ENCODE data around the gene JAKMIP2. TPM values are rescaled to one million over a fixed set of nuclear protein-coding genes. Genes with fewer than 3 reads are reported as not detected.

Gene JAKMIP2
- total and polyA plus RNA-seq, 10 of the 15 experiments (the other 5 are each of a cell fraction or from before 2014, with no cell fraction given), result 0.51 to 1.8 (median 0.89) TPM

- TF ChIP-seq ATF2 (IDR thresholded peaks at IDR 0.05; ENCODE audit: low read length), result no peak
- no peak for TF ChIP-seq NKRF (conservative IDR thresholded peaks at IDR 0.05)
- no peak for TF ChIP-seq KLF5 (IDR thresholded peaks at IDR 0.05; ENCODE audit: partially characterized antibody)
- TF ChIP-seq NFYB (IDR thresholded peaks at IDR 0.05; ENCODE audit: insufficient read depth, low read depth, low read length), result no peak
- TF ChIP-seq YY1 (IDR thresholded peaks at IDR 0.05; ENCODE audit: low read depth, low read length), result no peak
- no peak for TF ChIP-seq NFXL1 (IDR thresholded peaks at IDR 0.05; ENCODE audit: borderline replicate concordance)
- no peak for TF ChIP-seq RB1 (IDR thresholded peaks at IDR 0.05; ENCODE audit: borderline replicate concordance)
- TF ChIP-seq ZNF384 (IDR thresholded peaks at IDR 0.05; ENCODE audit: borderline replicate concordance, low read depth, low read length), result no peak
Observed at GRCh38 chr5:147743012-147743411, 39.5 kb downstream of the JAKMIP2 start (continued).

- no peak overlapping the region for H3K27ac ChIP-seq (ENCODE audit: control insufficient read depth, insufficient read depth)
- POLR2A ChIA-PET, result no interaction called here
- no TSS peak for BruUV-seq (replicated peaks)
- TF ChIP-seq RUNX3 (IDR thresholded peaks at IDR 0.05; ENCODE audit: low read length) (no peak), ZNF384 (IDR thresholded peaks at IDR 0.05; ENCODE audit: borderline replicate concordance, low read depth, low read length) (no peak), ZNF622 (IDR thresholded peaks at IDR 0.05) (no peak), CHD1 (IDR thresholded peaks at IDR 0.05; ENCODE audit: low read depth, low read length) (no peak), ETV6 (conservative IDR thresholded peaks at IDR 0.05 in 1 of 2, IDR thresholded peaks at IDR 0.05 in 1 of 2; ENCODE audit: borderline replicate concordance in 1 of 2, low read depth in 1 of 2) (no peak), TBL1XR1 (IDR thresholded peaks at IDR 0.05; ENCODE audit: low read depth, low read length) (no peak), SPI1 (IDR thresholded peaks at IDR 0.05; ENCODE audit: borderline replicate concordance, insufficient read depth, low read depth, low read length) (no peak), FOXK2 (IDR thresholded peaks at IDR 0.05) (no peak), CEBPZ (IDR thresholded peaks at IDR 0.05; ENCODE audit: low read depth, low read length) (no peak), PAX5 (IDR thresholded peaks at IDR 0.05; ENCODE audit: borderline replicate concordance, low read depth, low read length) (no peak), RCOR1 (conservative IDR thresholded peaks at IDR 0.05; ENCODE audit: low read depth, low read length) (no peak)
Observed at GRCh38 chr5:147742151-147742550, 40.4 kb downstream of the JAKMIP2 start.

More at GRCh38 chr5:147742151-147742550, 40.4 kb downstream of the JAKMIP2 start:
- H3K79me2 ChIP-seq (ENCODE audit: control insufficient read depth, insufficient read depth, low read length), result no peaks in the 10 kb centered on the region
- no peaks in the 10 kb centered on the region for H3K36me3 ChIP-seq (ENCODE audit: control insufficient read depth in 2 of 2, insufficient read depth in 2 of 2, low read length in 1 of 2)
- SMC1A ChIA-PET (ENCODE audit: uncharacterized antibody, unreplicated experiment), result interaction anchor here (0.7 to 1.2 kb wide), 2 partner anchors 7 to 1363 kb away, joined by 3 to 4 read pairs; no protein-coding TSS in a partner anchor
- H3K9ac ChIP-seq (ENCODE audit: control insufficient read depth, insufficient read depth, low read length), result no peak overlapping the region
- RAD21 ChIA-PET (ENCODE audit: unreplicated experiment), result no interaction called here
- no peaks in the 10 kb centered on the region for H3K9me3 ChIP-seq (replicated peaks; ENCODE audit: control insufficient read depth, insufficient read depth, low read length)
- in situ Hi-C loops (cut with MboI) (no loop called here), intact Hi-C loops (cut with micrococcal nuclease; ENCODE audit: unreplicated experiment) (no loop called here)
- H3K27me3 ChIP-seq (replicated peaks in 1 of 2; ENCODE audit: control insufficient read depth in 2 of 2, insufficient read depth in 2 of 2, low read length in 1 of 2), result no peaks in the 10 kb centered on the region
- H2AFZ ChIP-seq (ENCODE audit: control insufficient read depth, low read depth, low read length), result no peak overlapping the region
- WGBS (ENCODE audit: insufficient coverage, insufficient replicate concordance, low lambda C conversion rate, missing lambda C conversion rate), result 0% methylated on average over 4 of the region's 4 CpGs
- no peak overlapping the region for H3K4me3 ChIP-seq
- FAIRE-seq (no peak), ATAC-seq (no peak), DNase-seq (ENCODE audit: low read depth, low spot score) (no peak)
- CTCF ChIA-PET, result interaction anchor here (0.6 kb wide), 1 partner anchor 171 kb away, joined by 4 read pairs; no protein-coding TSS in a partner anchor
- no peaks in the 10 kb centered on the region for H4K20me1 ChIP-seq (ENCODE audit: control insufficient read depth, insufficient read depth)
- no peak overlapping the region for H3K4me2 ChIP-seq (ENCODE audit: control insufficient read depth, insufficient read depth)
- H3K4me1 ChIP-seq (ENCODE audit: control insufficient read depth, insufficient read depth, low read length), result no peaks in the 10 kb centered on the region

All from GM12878 (cell line).